ENCODE measurements around the gene CHST6.
A peak's percentile ranks its signal among the peaks of the same experiment; 100 is the strongest.

Gene CHST6

DNA sequence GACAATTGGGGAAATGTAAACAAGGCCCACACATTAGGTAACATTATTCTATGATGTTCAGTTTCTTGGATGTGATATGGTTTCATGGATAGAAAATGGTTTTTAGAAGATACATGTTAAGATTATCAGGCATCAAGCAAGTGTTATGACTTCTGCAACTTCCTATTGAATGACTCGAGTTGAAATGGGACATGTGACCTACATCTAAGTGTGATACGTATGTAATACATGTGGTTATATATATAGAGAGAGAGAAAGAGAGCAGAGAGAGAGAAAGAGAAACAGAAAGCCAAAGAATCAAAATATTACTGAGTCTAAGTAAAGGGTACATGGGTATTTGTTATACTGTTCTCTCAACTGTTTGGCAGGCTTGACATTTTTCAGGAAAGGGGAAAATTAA lies 32.4 kb downstream of the CHST6 start:
- Histone ChIP-seq H3K79me2 (ENCODE audit: insufficient read depth, low read depth) (peaks cover 44% of the 10 kb centered on the region), H2AFZ (ENCODE audit: low read depth) (no peak overlapping the region), H3K27me3 (ENCODE audit: insufficient read depth, low read depth) (no peaks in the 10 kb centered on the region), H4K20me1 (ENCODE audit: insufficient read depth) (no peaks in the 10 kb centered on the region), H3K27ac (no peak overlapping the region), H3K36me3 (ENCODE audit: insufficient read depth) (no peaks in the 10 kb centered on the region), H3K9ac (peak overlapping the region; percentile 65; the same call in 1 of the 2 replicates), H3K4me1 (ENCODE audit: low read depth, poor library complexity, severe bottlenecking) (peaks cover 14% of the 10 kb centered on the region), H3K4me2 (peak overlapping the region; percentile 58), H3K4me3 (IDR thresholded peaks at IDR 0.05; ENCODE audit: insufficient read depth, low read depth, low read length) (no peak overlapping the region)
- TF ChIP-seq, protein P1, sequence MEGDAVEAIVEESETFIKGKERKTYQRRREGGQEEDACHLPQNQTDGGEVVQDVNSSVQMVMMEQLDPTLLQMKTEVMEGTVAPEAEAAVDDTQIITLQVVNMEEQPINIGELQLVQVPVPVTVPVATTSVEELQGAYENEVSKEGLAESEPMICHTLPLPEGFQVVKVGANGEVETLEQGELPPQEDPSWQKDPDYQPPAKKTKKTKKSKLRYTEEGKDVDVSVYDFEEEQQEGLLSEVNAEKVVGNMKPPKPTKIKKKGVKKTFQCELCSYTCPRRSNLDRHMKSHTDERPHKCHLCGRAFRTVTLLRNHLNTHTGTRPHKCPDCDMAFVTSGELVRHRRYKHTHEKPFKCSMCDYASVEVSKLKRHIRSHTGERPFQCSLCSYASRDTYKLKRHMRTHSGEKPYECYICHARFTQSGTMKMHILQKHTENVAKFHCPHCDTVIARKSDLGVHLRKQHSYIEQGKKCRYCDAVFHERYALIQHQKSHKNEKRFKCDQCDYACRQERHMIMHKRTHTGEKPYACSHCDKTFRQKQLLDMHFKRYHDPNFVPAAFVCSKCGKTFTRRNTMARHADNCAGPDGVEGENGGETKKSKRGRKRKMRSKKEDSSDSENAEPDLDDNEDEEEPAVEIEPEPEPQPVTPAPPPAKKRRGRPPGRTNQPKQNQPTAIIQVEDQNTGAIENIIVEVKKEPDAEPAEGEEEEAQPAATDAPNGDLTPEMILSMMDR (conservative IDR thresholded peaks at IDR 0.05; ENCODE audit: low read depth, low read length) = no peak

DNA sequence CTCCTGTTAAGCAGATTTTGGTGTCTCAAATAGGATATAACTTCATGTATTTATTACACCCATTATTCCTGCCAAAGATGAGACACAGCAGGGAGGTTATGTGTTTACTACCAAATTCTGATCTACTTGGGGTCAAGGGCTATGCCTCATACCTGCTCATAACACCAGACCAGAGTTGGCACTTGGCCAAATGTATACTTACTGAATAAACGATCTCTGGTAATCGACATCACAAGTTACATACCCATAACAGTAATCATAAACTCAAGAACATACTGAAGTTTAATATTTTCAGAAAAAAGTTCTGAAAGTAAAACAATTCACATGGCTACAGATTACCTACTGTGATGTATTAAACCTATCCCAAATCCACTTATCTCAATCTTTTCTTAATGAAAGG lies 33.7 kb downstream of the CHST6 start:
- H3K36me3 ChIP-seq (ENCODE audit: insufficient read depth) = no peaks in the 10 kb centered on the region
- no peak overlapping the region for H3K27ac ChIP-seq
- no peak overlapping the region for H2AFZ ChIP-seq (ENCODE audit: low read depth)
- H3K4me2 ChIP-seq = no peak overlapping the region
- H3K4me1 ChIP-seq (ENCODE audit: low read depth, poor library complexity, severe bottlenecking) = peaks cover 14% of the 10 kb centered on the region
- TF ChIP-seq, protein P1 (conservative IDR thresholded peaks at IDR 0.05; ENCODE audit: low read depth, low read length) = no peak
- H4K20me1 ChIP-seq (ENCODE audit: insufficient read depth) = no peaks in the 10 kb centered on the region
- H3K79me2 ChIP-seq (ENCODE audit: insufficient read depth, low read depth) = peaks cover 44% of the 10 kb centered on the region
- no peaks in the 10 kb centered on the region for H3K27me3 ChIP-seq (ENCODE audit: insufficient read depth, low read depth)
- H3K4me3 ChIP-seq (IDR thresholded peaks at IDR 0.05; ENCODE audit: insufficient read depth, low read depth, low read length) = no peak overlapping the region
- H3K9ac ChIP-seq = no peak overlapping the region

DNA sequence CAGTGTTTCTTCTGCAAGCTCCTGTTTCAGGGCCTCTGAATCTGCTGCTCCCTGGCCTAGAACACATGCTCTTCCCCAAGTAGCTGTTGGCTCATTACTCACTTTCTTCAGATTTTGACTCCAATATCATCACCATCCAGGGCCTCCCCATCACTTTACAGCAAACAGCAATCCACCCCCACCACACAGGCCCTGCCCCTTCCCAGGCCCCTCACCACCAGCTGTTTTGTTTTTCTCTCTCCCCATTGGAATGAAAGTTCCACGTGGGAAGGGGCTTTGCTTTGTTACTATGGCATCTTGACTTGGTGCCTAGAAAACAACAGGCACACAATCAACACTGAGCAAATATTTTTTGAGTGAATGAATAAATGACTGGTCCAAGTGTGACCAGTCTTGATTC lies 34.8 kb downstream of the CHST6 start:
- TF ChIP-seq, protein P1 (conservative IDR thresholded peaks at IDR 0.05; ENCODE audit: low read depth, low read length) = no peak
- Histone ChIP-seq H3K4me2 (no peak overlapping the region), H3K4me1 (ENCODE audit: low read depth, poor library complexity, severe bottlenecking) (peaks cover 14% of the 10 kb centered on the region), H4K20me1 (ENCODE audit: insufficient read depth) (no peaks in the 10 kb centered on the region), H3K27ac (no peak overlapping the region), H3K4me3 (IDR thresholded peaks at IDR 0.05; ENCODE audit: insufficient read depth, low read depth, low read length) (no peak overlapping the region), H3K36me3 (ENCODE audit: insufficient read depth) (no peaks in the 10 kb centered on the region), H2AFZ (ENCODE audit: low read depth) (no peak overlapping the region), H3K9ac (no peak overlapping the region), H3K79me2 (ENCODE audit: insufficient read depth, low read depth) (peaks cover 44% of the 10 kb centered on the region), H3K27me3 (ENCODE audit: insufficient read depth, low read depth) (no peaks in the 10 kb centered on the region)

DNA sequence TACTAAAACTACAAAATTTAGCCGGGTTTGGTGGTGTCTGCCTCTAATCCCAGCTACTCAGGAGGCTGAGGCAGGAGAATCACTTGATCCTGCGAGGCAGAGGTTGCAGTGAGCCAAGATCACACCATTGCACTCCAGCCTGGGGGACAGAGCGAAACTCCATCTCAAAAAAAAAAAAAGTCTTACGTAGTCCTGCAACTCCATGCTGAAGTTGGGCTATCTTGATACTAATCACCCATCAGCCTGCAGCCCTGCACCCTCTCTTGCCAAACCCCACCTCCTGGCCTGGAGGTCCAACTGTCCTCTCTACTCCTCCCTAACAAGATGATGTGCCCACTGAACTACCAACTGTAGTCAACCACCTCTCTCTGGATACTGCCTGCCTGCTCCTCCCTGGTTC lies 35.5 kb downstream of the CHST6 start:
- Histone ChIP-seq H3K4me2 (no peak overlapping the region), H3K36me3 (ENCODE audit: insufficient read depth) (no peaks in the 10 kb centered on the region), H4K20me1 (ENCODE audit: insufficient read depth) (no peaks in the 10 kb centered on the region), H3K27me3 (ENCODE audit: insufficient read depth, low read depth) (no peaks in the 10 kb centered on the region), H3K9ac (no peak overlapping the region), H2AFZ (ENCODE audit: low read depth) (no peak overlapping the region), H3K79me2 (ENCODE audit: insufficient read depth, low read depth) (peaks cover 44% of the 10 kb centered on the region), H3K4me3 (IDR thresholded peaks at IDR 0.05; ENCODE audit: insufficient read depth, low read depth, low read length) (no peak overlapping the region), H3K4me1 (ENCODE audit: low read depth, poor library complexity, severe bottlenecking) (peaks cover 14% of the 10 kb centered on the region), H3K27ac (no peak overlapping the region)
- TF ChIP-seq, protein P1 (conservative IDR thresholded peaks at IDR 0.05; ENCODE audit: low read depth, low read length) = no peak
